K562 (cell line): Measurements from ENCODE around the gene AUNIP. TPM values are rescaled to one million over a fixed set of nuclear protein-coding genes. Genes with fewer than 3 reads are reported as not detected.

Experiments
- ARID1B ChIP-seq: fragments of 450-650 bp; IDR thresholded peaks from 2 replicates; pipeline ENCODE4 v1.6.1; 2016; ENCODE audit warnings: antibody characterized with exemption, mild to moderate bottlenecking, inconsistent platforms
- ESRRA ChIP-seq: fragments of 450-650 bp; IDR thresholded peaks from 2 replicates; pipeline ENCODE4 v1.6.1; 2014; ENCODE audit warnings: low read depth, mild to moderate bottlenecking, moderate library complexity, borderline replicate concordance
- GTF2A2 ChIP-seq: IDR thresholded peaks from 2 replicates; pipeline ENCODE4 v1.6.1; 2016; ENCODE audit warnings: mild to moderate bottlenecking, missing genetic modification characterization, missing compliant biosample characterization
- HEY1 ChIP-seq: fragments of 250-450 bp; sonication (Bioruptor Pico); IDR thresholded peaks from 2 replicates; pipeline ENCODE4 v1.5.0; 2020; ENCODE audit warnings: mild to moderate bottlenecking, moderate library complexity, borderline replicate concordance
- HMGXB4 ChIP-seq: sonication (generic); formaldehyde crosslinking; IDR thresholded peaks from 2 replicates; pipeline ENCODE4 v1.8.1; 2023; ENCODE audit warnings: mild to moderate bottlenecking, missing genetic modification reagents
- JUN ChIP-seq, 2 experiments: sonication (generic) in 1 of 2; formaldehyde crosslinking in 1 of 2; IDR thresholded peaks; 2 replicates each; pipeline versions ENCODE4 v1.6.1 to v1.8.0; 2012 to 2022; ENCODE audit warnings: borderline replicate concordance in 2 of 2, mild to moderate bottlenecking in 2 of 2, improper control_type of control experiment in 1 of 2, low read depth in 1 of 2, low read length in 1 of 2, missing genetic modification reagents in 1 of 2
- JUND ChIP-seq, 2 experiments: IDR thresholded peaks; 2 replicates in 1 of 2; 3 replicates in 1 of 2; pipeline ENCODE4 v1.6.1; 2011; ENCODE audit warnings: borderline replicate concordance in 2 of 2, low read depth in 2 of 2, low read length in 2 of 2, improper control_type of control experiment in 1 of 2, missing biosample characterization in 1 of 2, missing genetic modification characterization in 1 of 2, missing genetic modification reagents in 1 of 2
- LARP7 ChIP-seq: fragments of 450-650 bp; IDR thresholded peaks from 2 replicates; pipeline ENCODE4 v1.6.1; 2016
- NFATC3 ChIP-seq: fragments of 450-650 bp; IDR thresholded peaks from 2 replicates; pipeline ENCODE4 v1.6.1; 2017; ENCODE audit warnings: mild to moderate bottlenecking
- TAF7 ChIP-seq: fragments of 450-650 bp; IDR thresholded peaks from 2 replicates; pipeline ENCODE4 v1.6.1; 2016; ENCODE audit warnings: missing genetic modification characterization, missing compliant biosample characterization
- TRIM24 ChIP-seq, 2 experiments: fragments of 450-650 bp; IDR thresholded peaks; 2 replicates each; pipeline ENCODE4 v1.6.1; 2016
- U2AF1 ChIP-seq: fragments of 200-400 bp; formaldehyde crosslinking; optimal IDR thresholded peaks from 2 replicates; pipeline ENCODE3; 2017; ENCODE audit warnings: mild to moderate bottlenecking, low read depth, low read length, moderate library complexity
- ZBTB17 ChIP-seq: fragments of 450-650 bp; formaldehyde crosslinking; IDR thresholded peaks from 2 replicates; pipeline ENCODE4 v1.4.0; 2020; ENCODE audit warnings: mild to moderate bottlenecking
- ZKSCAN1 ChIP-seq: fragments of 150-350 bp; IDR thresholded peaks from 2 replicates; pipeline ENCODE4 v1.6.1; 2016; ENCODE audit warnings: low read depth, low read length
- polyA plus RNA-seq, 8 experiments: library from polyadenylated mRNA; depleted of rRNA in 4 of 8; stranded (reverse) in 5 of 8; unstranded in 3 of 8; fragments of >200 nt; fragmentation: Nextera tagmentation in 2 of 8; fragmentation: Illumina TruSeq in 1 of 8; extraction: Ambion mirVana in 2 of 8; extraction: Trizol in 1 of 8; gene quantifications; 2 replicates each; pipeline versions ENCODE4 v1.2.1 to v1.2.3, GENCODE V29; 2011 to 2014; ENCODE audit warnings: inconsistent platforms in 1 of 8, missing spikeins in 1 of 8
- total RNA-seq, 7 experiments: library from RNA; depleted of rRNA in 6 of 7; stranded (reverse); fragments of >200 nt in 6 of 7; fragmentation: Illumina TruSeq in 2 of 7; extraction: Trizol in 2 of 7; gene quantifications; 2 replicates each; pipeline versions ENCODE4 v1.2.1 to v1.2.3, GENCODE V29; 2011 to 2021; ENCODE audit warnings: low replicate concordance in 1 of 7
- TF ChIP-seq, protein P1 (sequence below): sonication (generic); formaldehyde crosslinking; IDR thresholded peaks from 2 replicates; pipeline ENCODE4 v1.8.0; 2023; ENCODE audit warnings: missing genetic modification reagents, mild to moderate bottlenecking, borderline replicate concordance
- TF ChIP-seq, protein P2 (sequence below): fragments of 450-650 bp; IDR thresholded peaks from 2 replicates; pipeline ENCODE4 v1.6.1; 2016
- TF ChIP-seq, protein P3 (sequence below): sonication (generic); formaldehyde crosslinking; IDR thresholded peaks from 2 replicates; pipeline ENCODE4 v1.4.0; 2020; ENCODE audit warnings: mild to moderate bottlenecking, missing genetic modification reagents

Gene AUNIP
- total and polyA plus RNA-seq, 9 of the 15 experiments (the other 6 are each of a cell fraction or from before 2014, with no cell fraction given) = 12.1 to 53.8 (median 47.1) TPM

DNA sequence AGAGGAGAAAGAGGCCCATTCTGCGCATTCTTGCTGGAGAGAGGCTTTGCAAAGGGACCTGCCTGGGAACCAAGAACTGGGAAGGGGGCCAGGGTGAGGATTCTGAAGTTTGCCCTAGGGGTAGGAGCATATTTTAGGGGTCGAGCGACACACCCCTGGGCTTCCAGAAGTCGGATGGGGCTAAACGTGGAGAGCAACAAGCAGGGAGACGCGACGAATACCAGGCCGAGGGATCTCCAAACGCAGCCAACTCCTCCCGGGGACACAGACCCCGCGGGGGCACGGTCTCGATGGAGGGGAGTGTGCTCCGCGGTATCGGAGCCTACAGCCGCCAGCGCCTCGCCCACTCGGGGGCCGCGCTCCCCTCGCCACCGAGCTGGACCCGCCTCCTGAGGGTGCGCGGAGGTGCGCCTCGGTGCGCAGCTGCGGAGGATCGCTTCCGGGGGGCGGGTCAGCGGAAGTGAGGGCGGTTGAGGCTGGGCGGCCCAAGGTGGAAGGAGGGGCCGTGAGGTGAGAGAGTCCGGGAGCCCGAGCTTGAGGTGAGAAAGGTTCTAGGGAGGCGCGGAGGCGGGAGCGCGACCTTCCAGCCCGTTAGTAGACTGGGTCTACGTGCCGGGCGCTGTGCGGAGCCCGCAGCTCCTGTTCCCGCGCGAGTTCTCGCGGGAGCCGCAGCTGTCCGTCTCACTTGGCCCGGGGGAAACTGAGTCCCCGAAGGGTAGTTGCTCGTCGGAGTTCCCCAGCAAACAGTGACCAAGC is 39.6 kb downstream of the AUNIP start, which contains the start of gene MTFR1L (continued):
- no peak for TF ChIP-seq TAF7 (tag)
- peak; percentile 64 for TF ChIP-seq ZBTB17 (CRISPR knock-in tag)
- no peak for TF ChIP-seq U2AF1
- no peak for TF ChIP-seq HEY1 (CRISPR knock-in tag)
- peak; percentile 99 for TF ChIP-seq ESRRA
- TF ChIP-seq HMGXB4 (CRISPR knock-in tag) = no peak
- 0 out of 2 replicates have a peak, but pooled peaks have one; percentile 18 for TF ChIP-seq JUN (IDR thresholded peaks at IDR 0.05; ENCODE audit: borderline replicate concordance, low read depth, low read length)
- TF ChIP-seq JUN (CRISPR knock-in tag; IDR thresholded peaks at IDR 0.05; ENCODE audit: borderline replicate concordance) = peak; percentile 94; the same call in 1 of the 2 replicates
- TF ChIP-seq TRIM24 (IDR thresholded peaks at IDR 0.05) = no peak
- TF ChIP-seq LARP7 = no peak
- TF ChIP-seq, protein P1, sequence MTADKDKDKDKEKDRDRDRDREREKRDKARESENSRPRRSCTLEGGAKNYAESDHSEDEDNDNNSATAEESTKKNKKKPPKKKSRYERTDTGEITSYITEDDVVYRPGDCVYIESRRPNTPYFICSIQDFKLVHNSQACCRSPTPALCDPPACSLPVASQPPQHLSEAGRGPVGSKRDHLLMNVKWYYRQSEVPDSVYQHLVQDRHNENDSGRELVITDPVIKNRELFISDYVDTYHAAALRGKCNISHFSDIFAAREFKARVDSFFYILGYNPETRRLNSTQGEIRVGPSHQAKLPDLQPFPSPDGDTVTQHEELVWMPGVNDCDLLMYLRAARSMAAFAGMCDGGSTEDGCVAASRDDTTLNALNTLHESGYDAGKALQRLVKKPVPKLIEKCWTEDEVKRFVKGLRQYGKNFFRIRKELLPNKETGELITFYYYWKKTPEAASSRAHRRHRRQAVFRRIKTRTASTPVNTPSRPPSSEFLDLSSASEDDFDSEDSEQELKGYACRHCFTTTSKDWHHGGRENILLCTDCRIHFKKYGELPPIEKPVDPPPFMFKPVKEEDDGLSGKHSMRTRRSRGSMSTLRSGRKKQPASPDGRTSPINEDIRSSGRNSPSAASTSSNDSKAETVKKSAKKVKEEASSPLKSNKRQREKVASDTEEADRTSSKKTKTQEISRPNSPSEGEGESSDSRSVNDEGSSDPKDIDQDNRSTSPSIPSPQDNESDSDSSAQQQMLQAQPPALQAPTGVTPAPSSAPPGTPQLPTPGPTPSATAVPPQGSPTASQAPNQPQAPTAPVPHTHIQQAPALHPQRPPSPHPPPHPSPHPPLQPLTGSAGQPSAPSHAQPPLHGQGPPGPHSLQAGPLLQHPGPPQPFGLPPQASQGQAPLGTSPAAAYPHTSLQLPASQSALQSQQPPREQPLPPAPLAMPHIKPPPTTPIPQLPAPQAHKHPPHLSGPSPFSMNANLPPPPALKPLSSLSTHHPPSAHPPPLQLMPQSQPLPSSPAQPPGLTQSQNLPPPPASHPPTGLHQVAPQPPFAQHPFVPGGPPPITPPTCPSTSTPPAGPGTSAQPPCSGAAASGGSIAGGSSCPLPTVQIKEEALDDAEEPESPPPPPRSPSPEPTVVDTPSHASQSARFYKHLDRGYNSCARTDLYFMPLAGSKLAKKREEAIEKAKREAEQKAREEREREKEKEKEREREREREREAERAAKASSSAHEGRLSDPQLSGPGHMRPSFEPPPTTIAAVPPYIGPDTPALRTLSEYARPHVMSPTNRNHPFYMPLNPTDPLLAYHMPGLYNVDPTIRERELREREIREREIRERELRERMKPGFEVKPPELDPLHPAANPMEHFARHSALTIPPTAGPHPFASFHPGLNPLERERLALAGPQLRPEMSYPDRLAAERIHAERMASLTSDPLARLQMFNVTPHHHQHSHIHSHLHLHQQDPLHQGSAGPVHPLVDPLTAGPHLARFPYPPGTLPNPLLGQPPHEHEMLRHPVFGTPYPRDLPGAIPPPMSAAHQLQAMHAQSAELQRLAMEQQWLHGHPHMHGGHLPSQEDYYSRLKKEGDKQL (CRISPR knock-in tag) = no peak
- TF ChIP-seq NFATC3 = no peak
- TF ChIP-seq, protein P2, sequence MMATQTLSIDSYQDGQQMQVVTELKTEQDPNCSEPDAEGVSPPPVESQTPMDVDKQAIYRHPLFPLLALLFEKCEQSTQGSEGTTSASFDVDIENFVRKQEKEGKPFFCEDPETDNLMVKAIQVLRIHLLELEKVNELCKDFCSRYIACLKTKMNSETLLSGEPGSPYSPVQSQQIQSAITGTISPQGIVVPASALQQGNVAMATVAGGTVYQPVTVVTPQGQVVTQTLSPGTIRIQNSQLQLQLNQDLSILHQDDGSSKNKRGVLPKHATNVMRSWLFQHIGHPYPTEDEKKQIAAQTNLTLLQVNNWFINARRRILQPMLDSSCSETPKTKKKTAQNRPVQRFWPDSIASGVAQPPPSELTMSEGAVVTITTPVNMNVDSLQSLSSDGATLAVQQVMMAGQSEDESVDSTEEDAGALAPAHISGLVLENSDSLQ = peak; percentile 87
- TF ChIP-seq ZKSCAN1 = no peak
- TF ChIP-seq, protein P3, sequence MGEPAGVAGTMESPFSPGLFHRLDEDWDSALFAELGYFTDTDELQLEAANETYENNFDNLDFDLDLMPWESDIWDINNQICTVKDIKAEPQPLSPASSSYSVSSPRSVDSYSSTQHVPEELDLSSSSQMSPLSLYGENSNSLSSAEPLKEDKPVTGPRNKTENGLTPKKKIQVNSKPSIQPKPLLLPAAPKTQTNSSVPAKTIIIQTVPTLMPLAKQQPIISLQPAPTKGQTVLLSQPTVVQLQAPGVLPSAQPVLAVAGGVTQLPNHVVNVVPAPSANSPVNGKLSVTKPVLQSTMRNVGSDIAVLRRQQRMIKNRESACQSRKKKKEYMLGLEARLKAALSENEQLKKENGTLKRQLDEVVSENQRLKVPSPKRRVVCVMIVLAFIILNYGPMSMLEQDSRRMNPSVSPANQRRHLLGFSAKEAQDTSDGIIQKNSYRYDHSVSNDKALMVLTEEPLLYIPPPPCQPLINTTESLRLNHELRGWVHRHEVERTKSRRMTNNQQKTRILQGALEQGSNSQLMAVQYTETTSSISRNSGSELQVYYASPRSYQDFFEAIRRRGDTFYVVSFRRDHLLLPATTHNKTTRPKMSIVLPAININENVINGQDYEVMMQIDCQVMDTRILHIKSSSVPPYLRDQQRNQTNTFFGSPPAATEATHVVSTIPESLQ = peak; percentile 83
- TF ChIP-seq JUND (IDR thresholded peaks at IDR 0.05; ENCODE audit: borderline replicate concordance, low read depth, low read length) = peak; percentile 47
- no peak; the same call in 2 of the 3 replicates for TF ChIP-seq JUND (tag; IDR thresholded peaks at IDR 0.05; ENCODE audit: borderline replicate concordance, low read depth, low read length)
- TF ChIP-seq GTF2A2 (tag) = no peak
- no peak; the same call in 1 of the 2 replicates for TF ChIP-seq ARID1B
